ENCODE results near the gene C10orf95.

Gene C10orf95

GRCh38 chr10:102433619-102434046, 17.7 kb downstream of the C10orf95 start:
- Histone ChIP-seq H3K9me3 (ENCODE audit: control insufficient read depth, insufficient read depth, low read depth, low read length) (no peaks in the 10 kb centered on the region), H3K4me3 (ENCODE audit: low read depth, low read length) (no peak overlapping the region), H3K4me1 (ENCODE audit: control insufficient read depth, insufficient read depth, low read length) (peaks cover 23% of the 10 kb centered on the region), H3K27ac (ENCODE audit: low read depth, low read length) (no peak overlapping the region), H3K9ac (ENCODE audit: low read length) (no peak overlapping the region), H3K27me3 (ENCODE audit: control insufficient read depth, insufficient read depth, low read length) (peaks cover 50% of the 10 kb centered on the region), H3K36me3 (ENCODE audit: control insufficient read depth, insufficient read depth, low read length) (no peaks in the 10 kb centered on the region)

DNA sequence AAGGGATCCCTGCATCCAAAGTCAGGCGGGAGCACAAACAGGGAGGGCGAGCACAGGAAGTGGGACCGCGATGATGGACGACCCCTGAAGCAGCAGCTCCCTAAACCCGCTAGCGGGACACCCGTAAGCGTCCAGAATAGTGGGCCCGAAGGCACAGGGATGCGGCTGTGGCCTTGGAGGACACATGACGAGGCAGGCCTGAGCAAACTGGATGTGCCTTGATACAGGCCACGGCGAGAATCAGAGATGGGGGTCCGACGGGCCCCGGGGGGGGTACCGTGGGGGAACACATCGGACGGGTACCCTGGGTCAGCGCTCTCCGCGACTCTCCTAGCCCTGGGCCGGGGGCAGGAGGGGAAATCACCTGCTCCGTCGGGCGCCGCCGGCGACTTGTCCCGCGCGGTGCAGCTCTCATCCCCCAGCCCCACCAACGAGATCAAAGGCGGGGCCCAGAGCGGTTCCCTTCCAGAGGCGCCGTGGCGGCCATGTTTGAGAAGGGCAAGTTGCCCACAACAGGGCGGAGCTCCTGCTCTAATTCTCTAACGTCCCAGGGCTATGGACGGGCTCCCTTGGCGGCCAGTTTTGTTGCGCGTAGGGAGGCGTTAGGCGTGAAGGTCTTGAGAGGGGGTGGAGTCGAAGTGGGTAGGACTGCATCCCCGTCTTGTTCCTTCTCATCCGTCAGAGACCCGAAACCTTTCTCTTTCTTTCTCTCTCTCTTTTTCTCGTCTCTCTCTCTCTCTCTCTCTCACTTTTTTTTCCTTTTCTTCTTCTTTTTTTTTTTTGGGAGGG, 19.0 kb downstream of the C10orf95 start, which contains the start of gene CUEDC2:
CUEDC2 (minus strand) TSS at position 413 of the 789 bp plus-strand sequence. CDS start 7,386 bp downstream, outside the sequence.
- Histone ChIP-seq H3K36me3 (ENCODE audit: control insufficient read depth, insufficient read depth, low read length) (no peaks in the 10 kb centered on the region), H3K27me3 (ENCODE audit: control insufficient read depth, insufficient read depth, low read length) (peaks cover 42% of the 10 kb centered on the region), H3K27ac (ENCODE audit: low read depth, low read length) (peak within 1 kb of the TSS; percentile 32; the same call in 1 of the 2 replicates), H3K4me1 (ENCODE audit: control insufficient read depth, insufficient read depth, low read length) (peaks cover 23% of the 10 kb centered on the region), H3K9me3 (ENCODE audit: control insufficient read depth, insufficient read depth, low read depth, low read length) (no peaks in the 10 kb centered on the region), H3K4me3 (ENCODE audit: low read depth, low read length) (peak within 1 kb of the TSS; percentile 93), H3K9ac (ENCODE audit: low read length) (peak within 1 kb of the TSS; percentile 85)

DNA sequence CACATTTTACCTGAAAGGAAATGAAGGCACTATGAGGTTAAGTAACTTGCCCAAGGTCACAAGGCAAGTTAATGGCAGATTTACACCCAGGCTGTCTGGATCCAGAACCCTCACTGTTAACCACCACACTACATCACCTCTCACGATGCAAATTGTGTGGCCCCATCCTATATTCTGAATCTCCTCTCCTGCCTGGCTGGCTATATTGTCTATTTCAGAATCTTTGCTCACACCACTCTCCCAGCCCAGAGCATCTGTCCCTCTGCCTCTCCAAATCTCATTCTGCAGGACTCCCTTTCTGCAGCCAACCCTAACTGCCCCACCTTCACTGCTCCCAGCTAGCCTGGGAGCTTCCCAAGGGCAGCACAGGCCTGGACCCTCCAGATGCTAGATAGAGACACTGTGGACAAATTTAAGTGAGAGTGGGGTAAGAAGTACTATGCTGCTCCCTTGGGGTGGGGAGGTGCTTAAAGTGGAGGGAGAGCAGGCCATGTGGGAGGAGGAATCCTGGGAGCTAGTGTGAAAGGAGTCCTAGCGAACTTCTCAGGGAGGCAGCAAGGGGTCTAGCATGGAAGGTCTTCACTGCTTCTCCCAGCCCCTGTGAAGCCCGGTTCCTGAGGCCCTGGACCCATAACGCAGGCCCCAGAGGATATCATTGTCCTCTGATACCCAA, 19.8 kb downstream of the C10orf95 start:
- H3K4me3 ChIP-seq (ENCODE audit: low read depth, low read length): peak overlapping the region; percentile 93
- H3K27me3 ChIP-seq (ENCODE audit: control insufficient read depth, insufficient read depth, low read length): peaks cover 36% of the 10 kb centered on the region
- no peaks in the 10 kb centered on the region for H3K36me3 ChIP-seq (ENCODE audit: control insufficient read depth, insufficient read depth, low read length)
- peak overlapping the region; percentile 32; the same call in 1 of the 2 replicates for H3K27ac ChIP-seq (ENCODE audit: low read depth, low read length)
- peaks cover 23% of the 10 kb centered on the region for H3K4me1 ChIP-seq (ENCODE audit: control insufficient read depth, insufficient read depth, low read length)
- no peaks in the 10 kb centered on the region for H3K9me3 ChIP-seq (ENCODE audit: control insufficient read depth, insufficient read depth, low read depth, low read length)
- H3K9ac ChIP-seq (ENCODE audit: low read length): peak overlapping the region; percentile 85

DNA sequence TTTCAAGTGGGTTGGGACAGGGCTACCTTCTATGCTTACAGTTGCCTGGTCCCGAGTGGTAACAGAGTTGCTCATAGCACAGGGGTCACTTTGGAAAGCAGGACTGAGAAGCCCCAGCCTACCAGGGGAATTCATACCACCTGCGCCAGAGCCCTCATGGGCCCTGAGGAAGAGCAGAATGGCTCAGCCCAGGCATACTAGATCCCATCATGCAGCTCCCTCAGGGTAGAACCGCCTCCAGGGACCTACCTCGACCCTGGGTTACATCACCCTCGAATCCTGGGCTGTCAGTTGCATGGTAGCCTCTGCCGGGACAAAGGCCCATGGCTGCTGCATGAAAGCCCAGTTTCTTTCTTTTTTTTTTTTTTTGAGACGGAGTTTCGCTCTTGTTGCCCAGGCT, 21.9 kb downstream of the C10orf95 start:
- Histone ChIP-seq H3K27ac (ENCODE audit: low read depth, low read length) (no peak overlapping the region), H3K27me3 (ENCODE audit: control insufficient read depth, insufficient read depth, low read length) (peaks cover 16% of the 10 kb centered on the region), H3K4me3 (ENCODE audit: low read depth, low read length) (no peak overlapping the region), H3K9me3 (ENCODE audit: control insufficient read depth, insufficient read depth, low read depth, low read length) (no peaks in the 10 kb centered on the region), H3K4me1 (ENCODE audit: control insufficient read depth, insufficient read depth, low read length) (peaks cover 14% of the 10 kb centered on the region), H3K9ac (ENCODE audit: low read length) (no peak overlapping the region), H3K36me3 (ENCODE audit: control insufficient read depth, insufficient read depth, low read length) (no peaks in the 10 kb centered on the region)

GRCh38 chr10:102426803-102427287, 24.5 kb downstream of the C10orf95 start:
- peaks cover 13% of the 10 kb centered on the region for H3K4me1 ChIP-seq (ENCODE audit: control insufficient read depth, insufficient read depth, low read length)
- H3K27me3 ChIP-seq (ENCODE audit: control insufficient read depth, insufficient read depth, low read length): peaks cover 2% of the 10 kb centered on the region; the same call in 1 of the 2 replicates
- no peak overlapping the region for H3K4me3 ChIP-seq (ENCODE audit: low read depth, low read length)
- no peak overlapping the region for H3K27ac ChIP-seq (ENCODE audit: low read depth, low read length)
- peaks cover 6% of the 10 kb centered on the region; the same call in 1 of the 2 replicates for H3K36me3 ChIP-seq (ENCODE audit: control insufficient read depth, insufficient read depth, low read length)
- no peak overlapping the region for H3K9ac ChIP-seq (ENCODE audit: low read length)
- H3K9me3 ChIP-seq (ENCODE audit: control insufficient read depth, insufficient read depth, low read depth, low read length): no peaks in the 10 kb centered on the region

GRCh38 chr10:102425444-102425843, 25.9 kb downstream of the C10orf95 start:
- Histone ChIP-seq H3K27ac (ENCODE audit: low read depth, low read length) (no peak overlapping the region), H3K36me3 (ENCODE audit: control insufficient read depth, insufficient read depth, low read length) (peaks cover 6% of the 10 kb centered on the region; the same call in 1 of the 2 replicates), H3K9me3 (ENCODE audit: control insufficient read depth, insufficient read depth, low read depth, low read length) (no peaks in the 10 kb centered on the region), H3K4me1 (ENCODE audit: control insufficient read depth, insufficient read depth, low read length) (peaks cover 9% of the 10 kb centered on the region), H3K4me3 (ENCODE audit: low read depth, low read length) (no peak overlapping the region), H3K27me3 (ENCODE audit: control insufficient read depth, insufficient read depth, low read length) (peaks cover 2% of the 10 kb centered on the region; the same call in 1 of the 2 replicates), H3K9ac (ENCODE audit: low read length) (no peak overlapping the region)

DNA sequence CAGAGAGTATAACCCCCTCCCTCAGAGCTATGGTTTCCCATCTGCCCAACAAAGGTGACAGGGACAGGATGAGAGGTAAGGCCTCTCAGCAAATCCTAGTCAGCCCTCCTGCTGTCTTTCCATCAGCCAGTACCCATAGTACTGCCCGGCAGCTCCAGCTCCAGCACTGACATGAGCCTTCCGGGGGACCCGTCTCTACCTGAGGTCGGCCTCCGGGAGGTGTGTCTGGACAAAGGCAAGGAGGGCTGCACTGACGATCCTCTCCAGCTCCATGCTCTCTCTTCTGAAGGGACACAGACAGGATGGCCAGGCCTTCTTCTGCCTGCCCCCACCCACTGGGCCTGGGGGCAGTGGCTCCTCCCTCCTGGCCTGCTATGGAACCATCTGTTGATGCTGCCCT, 26.4 kb downstream of the C10orf95 start:
- no peak overlapping the region for H3K27ac ChIP-seq (ENCODE audit: low read depth, low read length)
- H3K4me3 ChIP-seq (ENCODE audit: low read depth, low read length): no peak overlapping the region
- peaks cover 2% of the 10 kb centered on the region; the same call in 1 of the 2 replicates for H3K27me3 ChIP-seq (ENCODE audit: control insufficient read depth, insufficient read depth, low read length)
- peaks cover 6% of the 10 kb centered on the region; the same call in 1 of the 2 replicates for H3K36me3 ChIP-seq (ENCODE audit: control insufficient read depth, insufficient read depth, low read length)
- no peaks in the 10 kb centered on the region for H3K9me3 ChIP-seq (ENCODE audit: control insufficient read depth, insufficient read depth, low read depth, low read length)
- H3K4me1 ChIP-seq (ENCODE audit: control insufficient read depth, insufficient read depth, low read length): peaks cover 9% of the 10 kb centered on the region
- H3K9ac ChIP-seq (ENCODE audit: low read length): no peak overlapping the region

GRCh38 chr10:102424145-102424544, 27.2 kb downstream of the C10orf95 start:
- H3K4me1 ChIP-seq (ENCODE audit: control insufficient read depth, insufficient read depth, low read length): peaks cover 9% of the 10 kb centered on the region
- H3K27me3 ChIP-seq (ENCODE audit: control insufficient read depth, insufficient read depth, low read length): peaks cover 4% of the 10 kb centered on the region; the same call in 1 of the 2 replicates
- peaks cover 6% of the 10 kb centered on the region; the same call in 1 of the 2 replicates for H3K36me3 ChIP-seq (ENCODE audit: control insufficient read depth, insufficient read depth, low read length)
- no peaks in the 10 kb centered on the region for H3K9me3 ChIP-seq (ENCODE audit: control insufficient read depth, insufficient read depth, low read depth, low read length)
- H3K9ac ChIP-seq (ENCODE audit: low read length): no peak overlapping the region
- no peak overlapping the region for H3K4me3 ChIP-seq (ENCODE audit: low read depth, low read length)
- H3K27ac ChIP-seq (ENCODE audit: low read depth, low read length): no peak overlapping the region

GRCh38 chr10:102423372-102423968, 27.9 kb downstream of the C10orf95 start:
- H3K36me3 ChIP-seq (ENCODE audit: control insufficient read depth, insufficient read depth, low read length): peaks cover 6% of the 10 kb centered on the region; the same call in 1 of the 2 replicates
- peaks cover 9% of the 10 kb centered on the region; the same call in 1 of the 2 replicates for H3K27me3 ChIP-seq (ENCODE audit: control insufficient read depth, insufficient read depth, low read length)
- no peak overlapping the region for H3K27ac ChIP-seq (ENCODE audit: low read depth, low read length)
- H3K4me1 ChIP-seq (ENCODE audit: control insufficient read depth, insufficient read depth, low read length): peaks cover 9% of the 10 kb centered on the region
- no peaks in the 10 kb centered on the region for H3K9me3 ChIP-seq (ENCODE audit: control insufficient read depth, insufficient read depth, low read depth, low read length)
- no peak overlapping the region for H3K4me3 ChIP-seq (ENCODE audit: low read depth, low read length)
- H3K9ac ChIP-seq (ENCODE audit: low read length): no peak overlapping the region

- H3K9me3 ChIP-seq (ENCODE audit: control insufficient read depth, insufficient read depth, low read depth, low read length): no peaks in the 10 kb centered on the region
- H3K36me3 ChIP-seq (ENCODE audit: control insufficient read depth, insufficient read depth, low read length): peaks cover 6% of the 10 kb centered on the region; the same call in 1 of the 2 replicates
- H3K4me1 ChIP-seq (ENCODE audit: control insufficient read depth, insufficient read depth, low read length): peaks cover 14% of the 10 kb centered on the region
- peaks cover 18% of the 10 kb centered on the region; the same call in 1 of the 2 replicates for H3K27me3 ChIP-seq (ENCODE audit: control insufficient read depth, insufficient read depth, low read length)
- H3K4me3 ChIP-seq (ENCODE audit: low read depth, low read length): peak overlapping the region; percentile 92
- no peak overlapping the region for H3K9ac ChIP-seq (ENCODE audit: low read length)
- H3K27ac ChIP-seq (ENCODE audit: low read depth, low read length): no peak overlapping the region
Observed at GRCh38 chr10:102422545-102423129, 28.7 kb downstream of the C10orf95 start.

Data from HUES6 (cell line).